ENCODE data around the gene DOCK4.

DNA sequence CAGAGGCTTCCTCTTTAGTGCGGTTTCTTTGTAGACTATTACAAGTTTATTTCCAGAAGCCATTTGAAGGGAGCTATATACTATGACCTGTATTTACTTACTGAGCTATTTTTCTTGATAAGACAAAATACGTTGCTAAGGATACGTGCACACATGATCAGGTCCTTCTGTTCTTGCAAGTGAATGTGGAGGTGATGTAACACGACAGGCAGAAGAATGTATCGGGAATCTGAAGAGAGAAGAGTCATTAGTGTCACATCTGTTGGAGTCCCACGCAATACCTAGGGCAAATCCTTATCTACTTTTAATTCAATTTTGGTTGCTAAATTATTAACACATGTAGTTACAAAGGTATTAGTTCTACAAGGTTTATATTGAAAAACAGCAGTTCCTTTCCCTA lies 359.3 kb downstream of the DOCK4 start:
- no peak for TF ChIP-seq CTCF (IDR thresholded peaks at IDR 0.05)
- no peak for TF ChIP-seq POLR2AphosphoS5 (IDR thresholded peaks at IDR 0.05)
